Measurements from ENCODE around the gene C1QTNF1. TPM values are rescaled to one million over a fixed set of nuclear protein-coding genes. Genes with fewer than 3 reads are reported as not detected.

C1QTNF1 gene
- total RNA-seq, 2 experiments from 2014 or later: not detected

DNA sequence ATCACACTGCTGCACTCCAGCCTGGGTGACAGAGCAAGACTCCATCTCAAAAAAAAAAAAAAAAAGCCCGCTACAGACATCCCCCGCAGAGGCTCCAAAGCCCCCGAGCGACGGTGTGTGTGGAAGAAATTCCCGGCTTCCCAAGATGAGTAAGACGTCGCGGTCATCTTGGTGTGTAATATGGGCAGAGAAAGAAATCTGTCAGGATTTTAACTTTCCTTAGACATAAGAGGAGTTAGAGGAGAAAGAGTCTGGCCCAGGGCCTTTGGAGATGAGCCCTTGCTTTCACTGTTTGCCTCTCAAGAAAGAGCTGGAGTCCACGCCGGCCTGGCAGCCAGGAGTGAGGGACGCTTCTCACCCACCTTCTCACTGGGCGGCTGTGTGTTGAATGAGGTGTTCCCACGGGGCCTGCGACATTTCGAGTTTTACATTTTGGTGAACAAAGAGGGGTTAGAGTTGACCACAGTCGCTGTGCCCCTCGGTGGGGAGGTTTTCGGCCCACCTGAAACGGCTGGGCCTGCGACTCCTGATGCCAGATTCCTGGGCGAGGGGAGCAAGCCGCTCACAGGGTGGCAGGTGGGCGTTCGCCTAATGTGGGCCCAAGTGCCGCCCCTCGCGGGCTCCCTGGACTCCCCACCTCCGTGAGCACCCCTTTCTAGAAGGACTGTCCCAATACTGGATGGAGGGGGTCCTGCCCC lies 17.9 kb downstream of the C1QTNF1 start:
- no peak overlapping the region for H3K27ac Mint-ChIP-seq
- no peak overlapping the region for H3K4me3 Mint-ChIP-seq
- ChIA-PET CTCF (interaction anchor here (0.9 to 2.0 kb wide), 14 partner anchors 9 to 350 kb away, joined by 3 to 14 read pairs (median 5); partner anchors contain the start of genes ENGASE and LGALS3BP), POLR2A (no interaction called here)
- DNase-seq (no peak), ATAC-seq (no peak)
- no peaks in the 10 kb centered on the region for H3K36me3 Mint-ChIP-seq (ENCODE audit: low read depth)
- H3K4me1 Mint-ChIP-seq (ENCODE audit: low read depth): no peaks in the 10 kb centered on the region
- no peaks in the 10 kb centered on the region for H3K27me3 Mint-ChIP-seq (ENCODE audit: low read depth)
- H3K9me3 Mint-ChIP-seq (ENCODE audit: insufficient read depth): no peaks in the 10 kb centered on the region

DNA sequence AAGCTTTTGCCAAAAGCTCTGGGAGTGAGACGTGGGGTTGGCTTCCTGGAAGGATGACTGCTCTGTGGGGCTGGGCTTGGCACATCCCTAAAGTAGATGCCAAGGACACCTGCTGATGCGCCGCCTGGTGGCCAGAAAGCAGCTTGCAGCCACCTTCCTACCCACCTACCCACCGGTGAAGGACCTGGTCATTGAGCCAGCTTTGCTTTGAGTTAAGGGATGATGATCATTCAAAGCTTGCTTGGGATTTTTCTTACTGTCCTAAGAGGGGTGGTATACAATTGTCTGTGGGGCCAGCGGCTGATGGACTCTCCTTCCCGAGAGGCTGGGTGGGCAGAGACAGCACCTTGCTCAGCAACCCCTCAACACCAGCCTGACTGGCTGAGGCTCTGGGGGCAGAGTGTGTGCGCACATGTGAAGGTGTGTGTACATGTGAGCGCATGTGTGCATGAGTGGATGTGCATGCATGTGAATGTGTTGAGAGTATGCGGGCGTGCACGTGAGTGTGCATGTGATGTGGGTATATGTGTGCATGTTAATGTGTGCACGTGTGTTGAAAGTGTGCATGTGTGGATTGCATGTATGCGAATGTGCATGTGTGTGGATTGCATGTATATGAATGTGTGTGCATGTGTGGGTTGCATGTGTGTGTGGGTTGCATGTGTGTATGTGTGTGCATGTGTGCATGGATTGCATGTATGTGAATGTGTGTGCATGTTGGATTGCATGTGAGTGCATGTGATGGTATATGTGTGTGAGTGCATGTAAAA lies 18.6 kb downstream of the C1QTNF1 start:
- H3K36me3 Mint-ChIP-seq (ENCODE audit: low read depth): no peaks in the 10 kb centered on the region
- CTCF ChIA-PET: interaction anchor here (0.7 to 2.0 kb wide), 15 partner anchors 9 to 349 kb away, joined by 3 to 14 read pairs (median 5); partner anchors contain the start of genes ENGASE and LGALS3BP
- DNase-seq (peak; percentile 75), ATAC-seq (peak; percentile 65)
- H3K4me3 Mint-ChIP-seq: no peak overlapping the region
- no peaks in the 10 kb centered on the region for H3K4me1 Mint-ChIP-seq (ENCODE audit: low read depth)
- H3K27me3 Mint-ChIP-seq (ENCODE audit: low read depth): no peaks in the 10 kb centered on the region
- no peak overlapping the region for H3K27ac Mint-ChIP-seq
- POLR2A ChIA-PET: no interaction called here
- H3K9me3 Mint-ChIP-seq (ENCODE audit: insufficient read depth): no peaks in the 10 kb centered on the region

DNA sequence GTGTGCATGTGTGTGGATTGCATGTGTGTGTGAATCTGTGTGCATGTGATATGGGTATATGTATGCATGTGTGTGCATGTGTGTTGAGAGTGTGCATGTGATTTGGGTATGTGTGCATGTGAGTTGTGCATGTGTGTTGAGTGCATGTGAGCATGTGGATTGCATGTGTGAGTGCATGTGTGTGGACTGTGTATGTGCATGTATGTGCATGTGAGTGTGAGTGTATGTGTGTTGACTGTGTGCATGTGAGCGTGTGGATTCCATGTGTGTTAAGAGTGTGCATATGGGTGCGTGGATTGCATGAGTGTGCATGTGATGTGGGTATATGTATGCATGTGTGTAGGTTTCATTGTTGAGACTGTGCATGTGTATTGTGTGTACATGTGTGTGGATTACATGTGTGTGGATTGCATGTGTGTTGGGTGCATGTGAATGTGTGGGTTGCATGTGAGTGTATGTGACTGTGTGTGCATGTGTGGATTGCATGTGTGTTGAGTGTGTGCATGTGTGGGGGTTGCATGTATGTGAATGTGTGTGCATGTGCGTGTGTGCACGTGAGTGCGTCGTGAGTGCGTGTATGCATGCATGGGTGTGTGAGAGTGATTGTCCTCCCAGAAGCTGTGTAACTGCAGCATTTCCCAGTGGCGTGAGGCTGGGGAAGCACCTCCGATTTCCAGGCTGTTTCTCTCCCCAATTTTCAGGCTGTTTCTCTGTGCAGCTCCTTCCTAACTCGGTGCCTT lies 19.4 kb downstream of the C1QTNF1 start:
- H3K36me3 Mint-ChIP-seq (ENCODE audit: low read depth): no peaks in the 10 kb centered on the region
- no peaks in the 10 kb centered on the region for H3K4me1 Mint-ChIP-seq (ENCODE audit: low read depth)
- H3K9me3 Mint-ChIP-seq (ENCODE audit: insufficient read depth): no peaks in the 10 kb centered on the region
- ChIA-PET POLR2A (no interaction called here), CTCF (interaction anchor here (0.6 kb wide), 1 partner anchor 8 kb away, joined by 3 read pairs; no protein-coding TSS in a partner anchor)
- ATAC-seq: no peak
- H3K4me3 Mint-ChIP-seq: no peak overlapping the region
- H3K27ac Mint-ChIP-seq: peak overlapping the region; percentile 16
- DNase-seq: no peak
- H3K27me3 Mint-ChIP-seq (ENCODE audit: low read depth): no peaks in the 10 kb centered on the region

DNA sequence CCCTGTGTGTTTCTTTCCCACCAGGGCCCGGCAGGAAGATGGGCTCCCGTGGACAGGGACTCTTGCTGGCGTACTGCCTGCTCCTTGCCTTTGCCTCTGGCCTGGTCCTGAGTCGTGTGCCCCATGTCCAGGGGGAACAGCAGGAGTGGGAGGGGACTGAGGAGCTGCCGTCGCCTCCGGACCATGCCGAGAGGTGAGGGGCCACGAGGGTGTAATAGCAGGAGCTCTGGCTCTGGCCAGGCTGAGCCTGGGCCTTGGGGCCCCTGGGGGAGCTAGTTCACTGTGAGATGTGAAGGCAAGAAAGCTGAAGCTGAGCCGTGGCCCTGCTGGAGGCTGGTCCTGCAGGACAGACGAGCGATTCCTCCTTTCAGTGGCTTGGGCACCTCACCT lies 20.0 kb downstream of the C1QTNF1 start:
- H3K4me1 Mint-ChIP-seq (ENCODE audit: low read depth): no peaks in the 10 kb centered on the region
- no peak for ATAC-seq
- ChIA-PET CTCF (interaction anchor here (2.1 to 2.5 kb wide), 2 partner anchors 24 to 348 kb away, joined by 11 to 21 read pairs; no protein-coding TSS in a partner anchor), POLR2A (no interaction called here)
- H3K4me3 Mint-ChIP-seq: no peak overlapping the region
- no peak for DNase-seq
- H3K9me3 Mint-ChIP-seq (ENCODE audit: insufficient read depth): no peaks in the 10 kb centered on the region
- H3K27me3 Mint-ChIP-seq (ENCODE audit: low read depth): no peaks in the 10 kb centered on the region
- H3K36me3 Mint-ChIP-seq (ENCODE audit: low read depth): no peaks in the 10 kb centered on the region
- H3K27ac Mint-ChIP-seq: no peak overlapping the region

DNA sequence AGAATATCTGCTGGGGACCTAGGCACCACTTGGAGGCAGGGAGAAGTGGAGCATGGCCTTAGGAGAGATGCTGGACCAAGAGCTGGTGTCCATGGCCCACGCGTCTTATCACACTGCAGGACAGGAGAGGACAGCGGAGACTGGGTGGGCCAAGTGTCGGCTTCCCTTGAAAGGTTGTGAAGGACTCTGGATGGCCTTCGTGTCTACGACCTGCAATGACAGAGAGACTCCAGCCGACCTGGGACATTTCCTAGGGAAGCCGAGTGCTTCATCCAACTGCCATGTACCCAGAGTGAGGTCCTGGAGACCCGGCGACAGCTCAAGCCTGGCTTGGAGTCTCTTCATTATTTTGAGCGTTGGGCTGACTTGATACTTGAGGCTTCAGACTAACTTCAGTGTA lies 20.5 kb downstream of the C1QTNF1 start:
- ChIA-PET CTCF (interaction anchor here (1.0 to 2.5 kb wide), 4 partner anchors 18 to 348 kb away, joined by 3 to 21 read pairs (median 7); no protein-coding TSS in a partner anchor), POLR2A (interaction anchor here (1.3 kb wide), 1 partner anchor 34 kb away, joined by 3 read pairs; the partner anchor contains the start of gene CANT1)
- no peaks in the 10 kb centered on the region for H3K9me3 Mint-ChIP-seq (ENCODE audit: insufficient read depth)
- H3K27me3 Mint-ChIP-seq (ENCODE audit: low read depth): no peaks in the 10 kb centered on the region
- ATAC-seq (no peak), DNase-seq (no peak)
- H3K4me1 Mint-ChIP-seq (ENCODE audit: low read depth): no peaks in the 10 kb centered on the region
- no peak overlapping the region for H3K4me3 Mint-ChIP-seq
- no peak overlapping the region for H3K27ac Mint-ChIP-seq
- H3K36me3 Mint-ChIP-seq (ENCODE audit: low read depth): no peaks in the 10 kb centered on the region

DNA sequence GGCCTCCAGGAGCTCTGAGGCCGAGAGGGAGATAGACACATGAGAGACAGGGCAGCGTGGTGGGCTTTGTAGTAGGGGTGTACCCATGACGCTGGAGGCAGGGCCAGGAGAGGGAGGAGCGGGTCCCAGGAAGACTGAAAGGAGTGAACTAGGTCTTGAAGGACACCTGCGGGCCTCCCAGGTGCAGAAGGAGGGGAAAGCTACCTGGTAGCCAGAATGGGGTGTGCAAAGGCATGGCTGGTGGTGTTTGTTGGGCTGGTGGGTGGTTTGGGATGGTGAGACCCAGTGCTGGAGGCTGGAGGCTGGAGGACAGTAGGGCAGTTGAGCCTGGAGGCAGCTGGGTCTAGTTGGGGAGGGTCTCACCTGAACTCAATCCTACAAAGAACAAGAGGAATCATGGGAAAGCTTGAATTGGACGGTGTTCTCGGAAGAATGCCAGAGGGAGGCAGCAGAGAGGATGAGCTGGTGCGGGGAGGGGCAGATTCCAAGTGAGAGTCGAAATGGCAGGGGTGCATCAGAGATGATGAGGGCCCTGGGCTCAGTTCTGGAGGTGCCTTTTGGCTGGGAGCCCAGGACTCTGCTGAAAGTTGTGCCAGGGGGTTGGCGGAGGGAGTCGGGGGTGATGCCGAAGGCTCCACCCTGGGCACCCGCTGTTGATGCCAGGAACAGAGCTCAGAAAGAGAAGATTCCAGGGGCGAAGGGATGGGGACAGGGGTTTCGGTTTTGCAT lies 21.2 kb downstream of the C1QTNF1 start:
- Mint-ChIP-seq H3K36me3 (ENCODE audit: low read depth) (no peaks in the 10 kb centered on the region), H3K4me1 (ENCODE audit: low read depth) (no peaks in the 10 kb centered on the region), H3K27ac (no peak overlapping the region), H3K9me3 (ENCODE audit: insufficient read depth) (no peaks in the 10 kb centered on the region), H3K27me3 (ENCODE audit: low read depth) (no peaks in the 10 kb centered on the region), H3K4me3 (no peak overlapping the region)
- CTCF ChIA-PET: interaction anchor here (0.7 to 2.5 kb wide), 21 partner anchors 11 to 356 kb away, joined by 3 to 21 read pairs (median 4); no protein-coding TSS in a partner anchor
- DNase-seq (no peak), ATAC-seq (no peak)
- POLR2A ChIA-PET: interaction anchor here (1.3 kb wide), 1 partner anchor 35 kb away, joined by 3 read pairs; the partner anchor contains the start of gene CANT1

DNA sequence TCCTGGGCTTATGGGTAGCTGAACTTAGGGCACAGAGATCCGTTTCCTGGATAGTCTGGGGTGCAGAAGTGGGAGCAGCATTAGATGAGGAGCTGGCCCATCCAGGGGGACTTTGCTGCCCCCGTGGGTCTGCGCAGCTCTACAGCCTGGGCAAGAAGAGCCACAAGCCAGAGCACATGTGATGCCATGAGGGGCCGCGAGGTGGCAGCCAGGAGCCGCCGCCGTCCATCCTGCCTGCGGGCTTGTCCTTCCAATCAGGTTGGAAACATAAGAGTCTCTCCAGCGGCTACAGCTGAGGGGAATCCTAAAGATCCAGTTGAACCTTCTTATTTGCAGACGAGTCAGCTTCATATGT lies 21.9 kb downstream of the C1QTNF1 start:
- H3K27me3 Mint-ChIP-seq (ENCODE audit: low read depth): no peaks in the 10 kb centered on the region
- POLR2A ChIA-PET: interaction anchor here (1.3 kb wide), 1 partner anchor 36 kb away, joined by 3 read pairs; the partner anchor contains the start of gene CANT1
- CTCF ChIA-PET: interaction anchor here (0.7 to 2.5 kb wide), 20 partner anchors 10 to 355 kb away, joined by 3 to 21 read pairs (median 4); no protein-coding TSS in a partner anchor
- H3K9me3 Mint-ChIP-seq (ENCODE audit: insufficient read depth): no peaks in the 10 kb centered on the region
- no peaks in the 10 kb centered on the region for H3K36me3 Mint-ChIP-seq (ENCODE audit: low read depth)
- no peak overlapping the region for H3K27ac Mint-ChIP-seq
- no peaks in the 10 kb centered on the region for H3K4me1 Mint-ChIP-seq (ENCODE audit: low read depth)
- DNase-seq (peak; percentile 73), ATAC-seq (peak; percentile 78)
- H3K4me3 Mint-ChIP-seq: no peak overlapping the region

DNA sequence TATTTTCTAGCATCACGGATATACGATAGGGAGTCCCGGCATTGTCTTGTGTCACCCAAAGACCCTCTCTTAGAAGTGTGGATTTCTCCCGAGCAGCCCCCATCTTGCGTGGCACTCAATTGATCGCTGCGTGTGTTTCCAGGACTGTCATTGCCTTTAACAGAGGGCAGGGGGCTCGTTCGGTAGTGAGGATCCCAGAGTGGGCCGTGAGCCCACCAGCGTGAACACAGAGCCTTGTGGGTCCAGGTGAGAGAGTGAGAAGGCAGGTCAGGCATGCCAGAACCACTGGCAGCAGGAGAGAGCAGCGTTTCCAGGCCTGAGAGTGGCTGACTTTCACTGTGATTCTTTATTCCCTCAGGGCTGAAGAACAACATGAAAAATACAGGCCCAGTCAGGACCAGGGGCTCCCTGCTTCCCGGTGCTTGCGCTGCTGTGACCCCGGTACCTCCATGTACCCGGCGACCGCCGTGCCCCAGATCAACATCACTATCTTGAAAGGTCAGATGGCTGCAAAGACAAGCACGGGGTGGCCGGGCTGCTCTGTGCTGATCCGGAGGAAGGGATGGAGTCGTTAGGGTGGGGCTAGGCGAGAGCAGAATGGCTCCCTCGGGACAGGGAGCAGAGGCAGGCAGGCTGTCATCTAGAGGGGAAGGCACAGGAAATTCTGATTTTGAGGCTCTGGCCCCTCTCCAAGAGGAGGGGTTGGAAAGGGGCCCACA lies 22.4 kb downstream of the C1QTNF1 start:
- Mint-ChIP-seq H3K27ac (no peak overlapping the region), H3K4me3 (no peak overlapping the region), H3K27me3 (ENCODE audit: low read depth) (no peaks in the 10 kb centered on the region), H3K36me3 (ENCODE audit: low read depth) (no peaks in the 10 kb centered on the region), H3K9me3 (ENCODE audit: insufficient read depth) (no peaks in the 10 kb centered on the region), H3K4me1 (ENCODE audit: low read depth) (no peaks in the 10 kb centered on the region)
- POLR2A ChIA-PET: no interaction called here
- DNase-seq (no peak), ATAC-seq (no peak)
- CTCF ChIA-PET: interaction anchor here (0.7 to 2.5 kb wide), 17 partner anchors 10 to 354 kb away, joined by 3 to 21 read pairs (median 5); no protein-coding TSS in a partner anchor

DNA sequence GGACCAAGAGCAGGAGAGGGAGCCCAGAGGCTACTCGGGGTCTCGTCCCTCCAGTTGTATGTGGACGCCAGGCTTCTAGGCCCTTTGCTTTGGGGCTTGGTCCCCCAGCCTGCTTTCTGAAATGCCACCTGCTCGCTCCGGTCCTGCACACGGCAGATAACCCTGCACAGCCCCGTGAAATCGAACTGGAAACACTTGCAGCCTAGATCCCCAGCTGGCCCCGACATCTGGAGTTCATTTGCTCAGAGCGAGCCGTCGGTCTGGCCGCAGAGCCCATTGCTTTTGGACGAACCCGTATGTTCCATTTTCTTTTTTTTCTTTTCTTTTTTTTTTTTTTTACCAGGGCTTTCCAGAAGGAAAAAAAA lies 22.9 kb downstream of the C1QTNF1 start:
- Mint-ChIP-seq H3K4me1 (ENCODE audit: low read depth) (no peaks in the 10 kb centered on the region), H3K36me3 (ENCODE audit: low read depth) (no peaks in the 10 kb centered on the region)
- CTCF ChIA-PET: interaction anchor here (1.4 kb wide), 1 partner anchor 21 kb away, joined by 4 read pairs; no protein-coding TSS in a partner anchor

DNA sequence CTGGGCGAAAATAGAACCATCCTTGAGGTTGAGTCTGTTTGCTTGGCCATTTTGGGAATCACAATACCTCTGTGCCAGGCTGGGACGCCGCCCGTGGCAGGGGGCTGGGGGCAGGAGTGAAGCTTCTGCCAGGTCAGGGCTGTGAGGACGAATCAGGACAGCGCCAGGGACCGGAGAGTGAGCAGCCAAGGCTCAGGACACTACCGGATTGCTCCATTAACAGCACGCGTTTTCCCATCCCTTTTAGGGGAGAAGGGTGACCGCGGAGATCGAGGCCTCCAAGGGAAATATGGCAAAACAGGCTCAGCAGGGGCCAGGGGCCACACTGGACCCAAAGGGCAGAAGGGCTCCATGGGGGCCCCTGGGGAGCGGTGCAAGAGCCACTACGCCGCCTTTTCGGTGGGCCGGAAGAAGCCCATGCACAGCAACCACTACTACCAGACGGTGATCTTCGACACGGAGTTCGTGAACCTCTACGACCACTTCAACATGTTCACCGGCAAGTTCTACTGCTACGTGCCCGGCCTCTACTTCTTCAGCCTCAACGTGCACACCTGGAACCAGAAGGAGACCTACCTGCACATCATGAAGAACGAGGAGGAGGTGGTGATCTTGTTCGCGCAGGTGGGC lies 23.4 kb downstream of the C1QTNF1 start:
- Mint-ChIP-seq H3K27me3 (ENCODE audit: low read depth) (peaks cover 3% of the 10 kb centered on the region), H3K36me3 (ENCODE audit: low read depth) (no peaks in the 10 kb centered on the region), H3K4me3 (no peak overlapping the region), H3K9me3 (ENCODE audit: insufficient read depth) (no peaks in the 10 kb centered on the region), H3K4me1 (ENCODE audit: low read depth) (no peaks in the 10 kb centered on the region), H3K27ac (no peak overlapping the region)
- CTCF ChIA-PET: no interaction called here
- ATAC-seq (no peak), DNase-seq (no peak)
- POLR2A ChIA-PET: no interaction called here

More for the DNA sequence above, 22.9 kb downstream of the C1QTNF1 start:
- Mint-ChIP-seq H3K27me3 (ENCODE audit: low read depth) (no peaks in the 10 kb centered on the region), H3K4me3 (no peak overlapping the region), H3K27ac (no peak overlapping the region), H3K9me3 (ENCODE audit: insufficient read depth) (no peaks in the 10 kb centered on the region)
- no peak for ATAC-seq
- DNase-seq: no peak
- POLR2A ChIA-PET: no interaction called here

All from activated CD8-positive, alpha-beta T cell treated with anti-CD3 and anti-CD28 coated beads, Interleukin-2, amount 10 ng/mL, durations not matched to agents 7 days and 5 days (primary cell).